Measurements from ENCODE around the gene DIAPH2. TPM values are rescaled to one million over a fixed set of nuclear protein-coding genes. Genes with fewer than 3 reads are reported as not detected.
A peak's percentile ranks its signal among the peaks of the same experiment; 100 is the strongest.

DIAPH2 gene
- total RNA-seq, 1 donor from 2014 or later = 7.9 TPM

DNA sequence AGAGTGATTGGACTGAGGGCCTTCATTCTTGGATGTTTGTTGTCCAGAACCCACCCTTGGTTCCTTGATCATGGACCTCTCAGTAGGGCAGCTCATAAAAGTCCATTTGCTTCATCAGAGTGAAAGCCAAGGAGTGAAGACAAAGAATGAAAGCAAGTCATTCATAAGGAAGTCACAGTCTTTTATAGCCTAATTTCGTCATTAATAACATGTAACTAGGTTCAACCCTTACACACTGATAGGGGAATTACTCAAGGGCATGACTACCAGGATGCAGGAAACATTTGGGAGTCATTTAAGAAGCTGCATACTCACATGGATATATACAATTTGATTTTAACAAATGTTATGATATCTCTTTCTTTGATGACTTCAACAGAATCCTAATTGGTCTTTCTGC is 294.3 kb downstream of the DIAPH2 start:
- FAIRE-seq = no peak
- Histone ChIP-seq H3K27me3 (ENCODE audit: control insufficient read depth, insufficient read depth, low read length) (no peaks in the 10 kb centered on the region), H3K36me3 (ENCODE audit: control insufficient read depth, insufficient read depth, low read length) (no peaks in the 10 kb centered on the region), H3K4me3 (ENCODE audit: low read depth, low read length) (no peak overlapping the region)
- DNase-seq (ENCODE audit: low read depth) = no peak
- TF ChIP-seq, protein P1, sequence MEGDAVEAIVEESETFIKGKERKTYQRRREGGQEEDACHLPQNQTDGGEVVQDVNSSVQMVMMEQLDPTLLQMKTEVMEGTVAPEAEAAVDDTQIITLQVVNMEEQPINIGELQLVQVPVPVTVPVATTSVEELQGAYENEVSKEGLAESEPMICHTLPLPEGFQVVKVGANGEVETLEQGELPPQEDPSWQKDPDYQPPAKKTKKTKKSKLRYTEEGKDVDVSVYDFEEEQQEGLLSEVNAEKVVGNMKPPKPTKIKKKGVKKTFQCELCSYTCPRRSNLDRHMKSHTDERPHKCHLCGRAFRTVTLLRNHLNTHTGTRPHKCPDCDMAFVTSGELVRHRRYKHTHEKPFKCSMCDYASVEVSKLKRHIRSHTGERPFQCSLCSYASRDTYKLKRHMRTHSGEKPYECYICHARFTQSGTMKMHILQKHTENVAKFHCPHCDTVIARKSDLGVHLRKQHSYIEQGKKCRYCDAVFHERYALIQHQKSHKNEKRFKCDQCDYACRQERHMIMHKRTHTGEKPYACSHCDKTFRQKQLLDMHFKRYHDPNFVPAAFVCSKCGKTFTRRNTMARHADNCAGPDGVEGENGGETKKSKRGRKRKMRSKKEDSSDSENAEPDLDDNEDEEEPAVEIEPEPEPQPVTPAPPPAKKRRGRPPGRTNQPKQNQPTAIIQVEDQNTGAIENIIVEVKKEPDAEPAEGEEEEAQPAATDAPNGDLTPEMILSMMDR (IDR thresholded peaks at IDR 0.05; ENCODE audit: insufficient read depth, low read length, severe bottlenecking) = no peak

DNA sequence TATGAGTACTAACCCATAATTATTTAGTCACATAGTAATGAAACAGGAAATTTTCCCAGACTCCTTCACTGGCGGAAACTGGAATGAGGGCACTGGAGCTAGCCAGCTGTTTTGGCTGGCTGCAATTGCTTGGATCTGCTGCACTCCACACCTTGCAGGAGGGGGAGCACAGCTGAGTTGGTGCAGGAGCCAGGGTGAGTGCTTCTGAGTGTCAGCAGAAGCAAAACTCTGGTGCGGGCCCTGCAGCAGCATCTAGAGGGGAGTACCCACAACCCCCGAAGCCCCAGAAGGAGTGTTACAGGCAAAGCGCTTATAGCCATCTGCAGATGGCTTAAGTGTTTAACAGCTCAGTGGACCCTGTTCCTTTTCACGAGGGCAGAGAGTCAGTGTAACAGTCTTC is 295.1 kb downstream of the DIAPH2 start:
- TF ChIP-seq, protein P1 (IDR thresholded peaks at IDR 0.05; ENCODE audit: insufficient read depth, low read length, severe bottlenecking) = no peak
- FAIRE-seq = no peak

DNA sequence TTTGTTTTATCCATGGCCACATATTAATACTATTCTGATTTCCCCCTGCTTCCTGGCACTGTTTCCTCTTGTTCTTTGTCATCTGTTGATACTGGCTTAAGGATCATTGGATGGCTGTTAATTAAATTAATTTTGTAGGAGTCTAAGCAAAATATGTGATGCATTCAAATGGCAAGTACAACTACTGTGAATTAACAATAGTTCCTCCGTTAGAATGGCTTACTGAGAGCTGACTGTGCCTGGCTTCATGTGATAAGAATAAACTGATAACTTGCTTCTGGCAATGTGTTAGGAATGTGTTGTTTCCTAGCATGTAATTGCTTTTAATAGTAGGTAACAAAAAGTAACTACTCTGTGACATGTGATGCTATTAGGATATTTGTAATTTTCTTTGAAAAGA is 297.5 kb downstream of the DIAPH2 start:
- Histone ChIP-seq H3K27me3 (ENCODE audit: control insufficient read depth, insufficient read depth, low read length) (no peaks in the 10 kb centered on the region), H3K36me3 (ENCODE audit: control insufficient read depth, insufficient read depth, low read length) (no peaks in the 10 kb centered on the region), H3K4me3 (ENCODE audit: low read depth, low read length) (no peak overlapping the region)
- no peak for FAIRE-seq
- TF ChIP-seq, protein P1 (IDR thresholded peaks at IDR 0.05; ENCODE audit: insufficient read depth, low read length, severe bottlenecking) = no peak
- no peak for DNase-seq (ENCODE audit: low read depth)

More for the DNA sequence above, 295.1 kb downstream of the DIAPH2 start:
- H3K36me3 ChIP-seq (ENCODE audit: control insufficient read depth, insufficient read depth, low read length) = no peaks in the 10 kb centered on the region
- no peak for DNase-seq (ENCODE audit: low read depth)
- H3K27me3 ChIP-seq (ENCODE audit: control insufficient read depth, insufficient read depth, low read length) = no peaks in the 10 kb centered on the region
- H3K4me3 ChIP-seq (ENCODE audit: low read depth, low read length) = no peak overlapping the region

DNA sequence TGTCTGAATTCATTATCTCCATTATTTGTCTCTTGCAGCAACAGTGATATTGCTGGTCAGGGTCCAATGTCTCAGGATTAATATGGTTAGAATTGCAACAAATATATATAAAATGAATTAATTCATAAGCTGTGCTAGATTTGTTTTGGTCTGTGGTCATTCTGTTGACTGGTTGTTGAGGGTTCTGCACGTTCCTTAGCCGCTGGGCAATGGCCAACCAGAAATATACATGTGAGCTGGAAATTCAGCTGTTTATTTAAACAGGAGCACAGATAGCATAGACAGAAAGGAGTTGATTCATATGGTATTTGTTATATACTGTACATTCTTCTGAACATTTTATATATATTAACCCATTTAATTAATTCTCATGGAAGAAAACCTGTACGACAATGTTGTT is 299.9 kb downstream of the DIAPH2 start:
- TF ChIP-seq, protein P1 (IDR thresholded peaks at IDR 0.05; ENCODE audit: insufficient read depth, low read length, severe bottlenecking) = no peak
- FAIRE-seq = no peak
- H3K36me3 ChIP-seq (ENCODE audit: control insufficient read depth, insufficient read depth, low read length) = no peaks in the 10 kb centered on the region
- no peak overlapping the region for H3K4me3 ChIP-seq (ENCODE audit: low read depth, low read length)
- DNase-seq (ENCODE audit: low read depth) = no peak
- H3K27me3 ChIP-seq (ENCODE audit: control insufficient read depth, insufficient read depth, low read length) = no peaks in the 10 kb centered on the region

DNA sequence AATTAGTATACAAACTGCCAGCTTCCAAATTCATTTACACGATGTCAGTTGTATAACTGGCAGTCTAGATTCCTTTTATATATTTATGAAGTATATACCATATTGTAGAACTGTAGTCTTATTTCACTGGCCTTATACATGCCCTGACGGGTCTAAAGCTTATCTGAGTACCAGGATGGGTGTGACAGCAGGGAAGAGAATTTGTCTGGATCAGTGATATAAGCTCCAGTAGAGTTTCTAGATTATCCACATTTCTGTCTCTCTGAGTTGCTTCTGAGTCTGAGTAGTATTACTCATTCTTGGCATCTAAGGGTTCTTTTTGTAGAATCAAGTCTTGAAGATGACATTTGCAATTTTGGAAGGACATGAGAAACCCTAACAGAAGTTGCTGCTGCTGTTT is 300.4 kb downstream of the DIAPH2 start:
- H3K4me3 ChIP-seq (ENCODE audit: low read depth, low read length) = no peak overlapping the region
- DNase-seq (ENCODE audit: low read depth) (peak; percentile 79), FAIRE-seq (no peak)
- TF ChIP-seq, protein P1 (IDR thresholded peaks at IDR 0.05; ENCODE audit: insufficient read depth, low read length, severe bottlenecking) = no peak
- no peaks in the 10 kb centered on the region for H3K27me3 ChIP-seq (ENCODE audit: control insufficient read depth, insufficient read depth, low read length)
- no peaks in the 10 kb centered on the region for H3K36me3 ChIP-seq (ENCODE audit: control insufficient read depth, insufficient read depth, low read length)

DNA sequence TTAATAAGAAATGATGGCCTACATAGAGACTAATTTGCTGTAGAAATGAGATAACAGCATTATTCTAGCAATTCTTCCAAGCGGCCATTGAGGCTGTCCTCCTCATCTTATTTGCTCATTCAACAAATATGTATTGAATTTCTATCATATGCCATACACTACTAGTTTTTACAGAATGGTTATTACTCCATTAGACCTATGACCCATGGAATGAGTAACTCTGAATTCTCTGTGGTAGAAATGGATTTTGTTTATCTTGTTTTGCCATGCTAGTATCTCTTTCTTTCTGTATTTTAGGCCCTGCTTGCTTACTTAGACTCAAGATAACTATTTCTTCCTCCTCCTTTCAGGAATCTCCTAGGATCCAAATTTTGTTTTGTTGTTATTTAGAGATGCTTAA is 302.6 kb downstream of the DIAPH2 start:
- TF ChIP-seq, protein P1 (IDR thresholded peaks at IDR 0.05; ENCODE audit: insufficient read depth, low read length, severe bottlenecking) = no peak
- no peak for FAIRE-seq
- DNase-seq (ENCODE audit: low read depth) = peak; percentile 9
- no peak overlapping the region for H3K4me3 ChIP-seq (ENCODE audit: low read depth, low read length)
- H3K27me3 ChIP-seq (ENCODE audit: control insufficient read depth, insufficient read depth, low read length) = no peaks in the 10 kb centered on the region
- H3K36me3 ChIP-seq (ENCODE audit: control insufficient read depth, insufficient read depth, low read length) = no peaks in the 10 kb centered on the region
